GM18520 (cell line): Measurements from ENCODE around the gene LPP.

ENCODE experiments used
- ATAC-seq: cut with Tn5 transposase; IDR thresholded peaks from one replicate; pipeline ENCODE4 v1.9.1; 2021; ENCODE audit not compliant: unreplicated experiment

LPP gene

GRCh38 chr3:188219147-188219546, 65.2 kb downstream of the LPP start:
- no peak for ATAC-seq

- ATAC-seq: no peak
Measured at GRCh38 chr3:188220097-188220788, 66.3 kb downstream of the LPP start.

GRCh38 chr3:188220988-188221818, 67.2 kb downstream of the LPP start:
- no peak for ATAC-seq

GRCh38 chr3:188223936-188224335, 70.0 kb downstream of the LPP start:
- ATAC-seq: no peak

GRCh38 chr3:188227442-188227841, 73.5 kb downstream of the LPP start:
- ATAC-seq: no peak

- ATAC-seq: no peak
Measured at GRCh38 chr3:188229177-188229576, 75.2 kb downstream of the LPP start.

- ATAC-seq: no peak
Measured at GRCh38 chr3:188229726-188230125, 75.8 kb downstream of the LPP start.

GRCh38 chr3:188230962-188231361, 77.0 kb downstream of the LPP start:
- no peak for ATAC-seq

- no peak for ATAC-seq
Measured at GRCh38 chr3:188231456-188231855, 77.5 kb downstream of the LPP start.

- ATAC-seq: no peak
Measured at GRCh38 chr3:188232656-188233055, 78.7 kb downstream of the LPP start.

- no peak for ATAC-seq
Measured at GRCh38 chr3:188233320-188233719, 79.4 kb downstream of the LPP start.

- no peak for ATAC-seq
Measured at GRCh38 chr3:188234132-188234531, 80.2 kb downstream of the LPP start.

- no peak for ATAC-seq
Measured at GRCh38 chr3:188236271-188236670, 82.3 kb downstream of the LPP start.

GRCh38 chr3:188239035-188239434, 85.1 kb downstream of the LPP start:
- ATAC-seq: no peak

GRCh38 chr3:188239577-188239976, 85.6 kb downstream of the LPP start:
- no peak for ATAC-seq

GRCh38 chr3:188240189-188240981, 86.4 kb downstream of the LPP start:
- no peak for ATAC-seq

- no peak for ATAC-seq
Measured at GRCh38 chr3:188241072-188241471, 87.1 kb downstream of the LPP start.

- no peak for ATAC-seq
Measured at GRCh38 chr3:188241883-188242282, 87.9 kb downstream of the LPP start.

GRCh38 chr3:188242436-188243123, 88.6 kb downstream of the LPP start:
- no peak for ATAC-seq

GRCh38 chr3:188243124-188243795, 89.3 kb downstream of the LPP start:
- no peak for ATAC-seq
